ENCODE data around the gene INSL3.

GRCh38 chr19:17832443-17833208, 11.3 kb upstream of the INSL3 start:
- TF ChIP-seq POLR2AphosphoS5 (IDR thresholded peaks at IDR 0.05; ENCODE audit: low read depth, low read length), result no peak
- TF ChIP-seq TAF1 (IDR thresholded peaks at IDR 0.05; ENCODE audit: low read depth, low read length), result no peak
- TF ChIP-seq POLR2A (IDR thresholded peaks at IDR 0.05; ENCODE audit: low read depth, low read length), result no peak
- no peak for TF ChIP-seq SPI1 (IDR thresholded peaks at IDR 0.05; ENCODE audit: low read depth, low read length)
